ENCODE measurements around the gene ASB7.

Gene ASB7

DNA sequence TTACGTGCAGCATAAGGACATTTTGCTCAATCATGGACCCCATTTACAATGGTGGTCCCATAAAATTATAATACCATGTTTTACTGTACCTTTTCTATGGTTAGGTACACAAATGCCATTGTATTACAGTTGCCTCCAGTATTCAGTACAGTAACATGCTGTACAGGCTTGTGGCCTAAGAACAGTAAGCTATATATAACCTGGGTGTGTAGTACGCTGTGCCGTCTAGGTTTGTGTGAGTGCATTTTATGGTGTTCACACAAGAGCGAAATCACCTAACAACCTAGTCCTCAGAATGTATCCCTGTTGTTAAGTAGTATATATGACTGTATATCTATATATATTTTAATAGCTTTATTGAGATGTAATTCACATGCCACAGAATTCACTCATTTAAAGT lies 12.5 kb downstream of the ASB7 start:
- H3K27me3 ChIP-seq (ENCODE audit: control insufficient read depth in 5 of 5, insufficient read depth in 4 of 5, low read length in 5 of 5) = no peaks in the 10 kb centered on the region
- peaks cover 25 to 50% (median 30%) of the 10 kb centered on the region in 5 donors for H3K36me3 ChIP-seq (ENCODE audit: control insufficient read depth in 5 of 5, insufficient read depth in 5 of 5, low read length in 5 of 5)

DNA sequence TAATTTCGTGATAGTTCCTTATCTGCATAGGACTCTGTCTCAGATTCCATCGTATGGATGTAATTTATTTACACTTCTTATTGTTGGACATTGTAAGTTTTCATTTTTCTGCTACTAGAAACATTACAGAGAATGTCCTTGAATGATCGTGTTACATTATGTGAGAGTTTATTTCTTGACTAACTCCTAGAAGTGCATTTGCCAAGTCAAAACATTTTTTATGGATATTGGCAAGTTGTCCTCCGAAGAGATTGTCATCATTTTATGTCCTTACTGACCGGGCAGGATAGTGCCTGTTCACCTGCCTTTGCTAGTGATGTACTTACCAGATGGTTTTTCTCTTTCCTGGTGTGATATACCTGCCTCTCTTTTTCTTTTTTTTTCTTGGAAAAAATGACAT lies 13.4 kb downstream of the ASB7 start:
- H3K9ac ChIP-seq (ENCODE audit: low read length in 5 of 5) = no peak overlapping the region
- H3K9me3 ChIP-seq (ENCODE audit: control insufficient read depth in 5 of 5, low read length in 5 of 5) = no peaks in the 10 kb centered on the region
- H3K36me3 ChIP-seq (ENCODE audit: control insufficient read depth in 5 of 5, insufficient read depth in 5 of 5, low read length in 5 of 5) = peaks cover 24 to 48% (median 27%) of the 10 kb centered on the region in 5 donors
- no peak overlapping the region for H3K27ac ChIP-seq (ENCODE audit: low read depth, low read length)
- H3K4me1 ChIP-seq (ENCODE audit: control insufficient read depth in 5 of 5, insufficient read depth in 5 of 5, low read length in 5 of 5) = no peaks in the 10 kb centered on the region
- H3K27me3 ChIP-seq (ENCODE audit: control insufficient read depth in 5 of 5, insufficient read depth in 4 of 5, low read length in 5 of 5) = no peaks in the 10 kb centered on the region
- no peak overlapping the region for H3K4me3 ChIP-seq (ENCODE audit: low read depth in 1 of 5, low read length in 5 of 5)

More for the DNA sequence above, 12.5 kb downstream of the ASB7 start:
- H3K4me1 ChIP-seq (ENCODE audit: control insufficient read depth in 5 of 5, insufficient read depth in 5 of 5, low read length in 5 of 5) = no peaks in the 10 kb centered on the region
- H3K4me3 ChIP-seq (ENCODE audit: low read depth in 1 of 5, low read length in 5 of 5) = no peak overlapping the region
- no peaks in the 10 kb centered on the region for H3K9me3 ChIP-seq (ENCODE audit: control insufficient read depth in 5 of 5, low read length in 5 of 5)
- H3K9ac ChIP-seq (ENCODE audit: low read length in 5 of 5) = no peak overlapping the region
- no peak overlapping the region for H3K27ac ChIP-seq (ENCODE audit: low read depth, low read length)

DNA sequence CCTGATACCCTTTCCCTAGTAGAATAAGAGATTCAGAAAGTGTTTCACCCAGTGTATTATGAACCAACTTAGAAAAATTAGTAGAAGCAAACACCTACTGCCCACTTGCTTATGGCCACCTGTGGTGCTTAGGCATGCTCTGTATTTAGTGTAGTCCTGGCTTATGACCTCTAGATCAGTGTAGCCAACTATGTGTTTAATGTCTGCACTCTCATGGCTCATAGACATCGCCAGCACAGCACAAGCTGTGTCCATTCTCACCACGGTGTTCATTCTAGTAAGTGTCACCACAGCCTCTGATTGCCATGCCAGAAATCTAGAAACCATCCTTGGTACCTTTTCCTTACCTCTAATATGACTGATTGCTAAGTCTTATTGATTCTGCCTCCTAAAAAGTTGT lies 14.3 kb downstream of the ASB7 start:
- Histone ChIP-seq H3K4me1 (ENCODE audit: control insufficient read depth in 5 of 5, insufficient read depth in 5 of 5, low read length in 5 of 5) (no peaks in the 10 kb centered on the region), H3K4me3 (ENCODE audit: low read depth in 1 of 5, low read length in 5 of 5) (no peak overlapping the region), H3K27ac (ENCODE audit: low read depth, low read length) (no peak overlapping the region), H3K36me3 (ENCODE audit: control insufficient read depth in 5 of 5, insufficient read depth in 5 of 5, low read length in 5 of 5) (peaks cover 24 to 43% (median 27%) of the 10 kb centered on the region in 5 donors), H3K9ac (ENCODE audit: low read length in 5 of 5) (no peak overlapping the region), H3K9me3 (ENCODE audit: control insufficient read depth in 5 of 5, low read length in 5 of 5) (no peaks in the 10 kb centered on the region), H3K27me3 (ENCODE audit: control insufficient read depth in 5 of 5, insufficient read depth in 4 of 5, low read length in 5 of 5) (no peaks in the 10 kb centered on the region)

DNA sequence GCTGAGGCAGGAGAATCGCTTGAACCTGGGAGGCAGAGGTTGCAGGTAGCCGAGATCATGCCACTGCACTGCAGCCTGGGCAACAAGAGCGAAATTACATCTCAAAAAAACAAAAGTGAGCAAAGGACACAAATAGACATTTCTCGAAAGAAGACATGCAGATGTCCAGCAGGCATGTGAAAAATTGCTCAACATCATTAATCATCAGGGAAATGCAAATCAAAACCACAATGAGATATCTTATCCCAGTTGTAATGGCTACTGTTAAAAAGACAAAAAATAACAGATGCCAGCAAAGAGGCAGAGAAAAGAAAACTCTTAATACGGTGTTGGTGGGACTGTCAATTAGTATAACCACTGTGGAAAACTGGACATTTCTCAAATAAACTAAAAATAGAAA lies 20.9 kb downstream of the ASB7 start:
- Histone ChIP-seq H3K9me3 (ENCODE audit: control insufficient read depth in 5 of 5, low read length in 5 of 5) (no peaks in the 10 kb centered on the region), H3K4me3 (ENCODE audit: low read depth in 1 of 5, low read length in 5 of 5) (no peak overlapping the region), H3K4me1 (ENCODE audit: control insufficient read depth in 5 of 5, insufficient read depth in 5 of 5, low read length in 5 of 5) (peaks cover 0 to 2% (median 0%) of the 10 kb centered on the region in 5 donors), H3K36me3 (ENCODE audit: control insufficient read depth in 5 of 5, insufficient read depth in 5 of 5, low read length in 5 of 5) (peaks cover 0 to 10% (median 4%) of the 10 kb centered on the region in 5 donors), H3K27ac (ENCODE audit: low read depth, low read length) (no peak overlapping the region), H3K9ac (ENCODE audit: low read length in 5 of 5) (no peak overlapping the region), H3K27me3 (ENCODE audit: control insufficient read depth in 5 of 5, insufficient read depth in 4 of 5, low read length in 5 of 5) (no peaks in the 10 kb centered on the region)

DNA sequence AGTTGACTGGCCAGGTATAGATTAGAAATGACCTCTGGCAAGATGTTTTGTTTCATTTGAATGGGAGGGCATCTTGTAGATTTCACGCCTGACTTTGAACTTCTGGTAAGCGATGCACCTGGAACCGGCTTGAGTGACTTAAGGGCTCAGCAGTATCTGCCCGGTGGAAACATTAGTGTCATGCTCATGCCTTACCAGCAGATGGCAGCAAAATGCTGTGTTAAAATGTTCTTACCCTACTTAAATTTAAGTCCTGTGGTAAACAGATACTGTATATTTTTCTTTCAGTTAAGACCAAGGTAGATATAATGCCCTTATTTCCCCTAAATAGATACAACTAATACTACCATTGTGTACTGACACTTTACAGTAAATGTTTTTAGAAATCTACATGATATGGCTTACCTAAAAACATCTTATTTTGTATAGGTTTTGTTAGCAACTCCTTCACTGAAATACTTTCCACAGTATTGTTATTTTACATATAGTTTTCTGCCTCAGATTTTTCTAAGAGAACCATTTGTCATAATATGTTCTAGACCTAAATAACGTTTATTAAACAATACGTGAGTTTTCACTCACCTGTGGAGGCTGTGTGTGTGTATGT lies 25.5 kb downstream of the ASB7 start:
- no peak overlapping the region for H3K4me3 ChIP-seq (ENCODE audit: low read depth in 1 of 5, low read length in 5 of 5)
- H3K36me3 ChIP-seq (ENCODE audit: control insufficient read depth in 5 of 5, insufficient read depth in 5 of 5, low read length in 5 of 5) = peaks cover 7 to 32% (median 23%) of the 10 kb centered on the region in 5 donors
- H3K9me3 ChIP-seq (ENCODE audit: control insufficient read depth in 5 of 5, low read length in 5 of 5) = no peaks in the 10 kb centered on the region
- no peak overlapping the region for H3K27ac ChIP-seq (ENCODE audit: low read depth, low read length)
- H3K27me3 ChIP-seq (ENCODE audit: control insufficient read depth in 5 of 5, insufficient read depth in 4 of 5, low read length in 5 of 5) = no peaks in the 10 kb centered on the region
- H3K4me1 ChIP-seq (ENCODE audit: control insufficient read depth in 5 of 5, insufficient read depth in 5 of 5, low read length in 5 of 5) = peaks cover 0 to 2% (median 0%) of the 10 kb centered on the region in 5 donors
- H3K9ac ChIP-seq (ENCODE audit: low read length in 5 of 5) = no peak overlapping the region

DNA sequence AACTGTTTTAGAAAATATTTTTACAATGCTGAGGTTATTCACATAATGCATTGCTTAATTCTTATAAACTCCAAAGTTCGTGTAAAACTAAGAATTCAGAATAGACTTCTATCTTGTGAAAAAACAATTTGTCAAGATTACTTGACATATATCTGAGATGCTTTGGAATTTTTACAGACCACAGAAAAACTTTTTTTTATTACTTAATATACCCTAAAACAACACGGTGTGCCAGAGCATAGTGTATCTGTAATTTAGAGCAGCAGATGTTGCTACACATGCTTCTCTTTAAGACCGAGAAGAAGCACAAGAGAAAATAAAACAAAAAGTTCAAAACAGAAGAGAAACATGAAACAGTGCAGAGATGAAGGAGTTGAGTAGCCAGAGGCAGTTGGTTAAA lies 26.4 kb downstream of the ASB7 start:
- peaks cover 7 to 32% (median 24%) of the 10 kb centered on the region in 5 donors for H3K36me3 ChIP-seq (ENCODE audit: control insufficient read depth in 5 of 5, insufficient read depth in 5 of 5, low read length in 5 of 5)
- H3K27ac ChIP-seq (ENCODE audit: low read depth, low read length) = no peak overlapping the region
- no peaks in the 10 kb centered on the region for H3K4me1 ChIP-seq (ENCODE audit: control insufficient read depth in 5 of 5, insufficient read depth in 5 of 5, low read length in 5 of 5)
- H3K4me3 ChIP-seq (ENCODE audit: low read depth in 1 of 5, low read length in 5 of 5) = no peak overlapping the region
- no peaks in the 10 kb centered on the region for H3K27me3 ChIP-seq (ENCODE audit: control insufficient read depth in 5 of 5, insufficient read depth in 4 of 5, low read length in 5 of 5)
- no peak overlapping the region for H3K9ac ChIP-seq (ENCODE audit: low read length in 5 of 5)
- no peaks in the 10 kb centered on the region for H3K9me3 ChIP-seq (ENCODE audit: control insufficient read depth in 5 of 5, low read length in 5 of 5)

DNA sequence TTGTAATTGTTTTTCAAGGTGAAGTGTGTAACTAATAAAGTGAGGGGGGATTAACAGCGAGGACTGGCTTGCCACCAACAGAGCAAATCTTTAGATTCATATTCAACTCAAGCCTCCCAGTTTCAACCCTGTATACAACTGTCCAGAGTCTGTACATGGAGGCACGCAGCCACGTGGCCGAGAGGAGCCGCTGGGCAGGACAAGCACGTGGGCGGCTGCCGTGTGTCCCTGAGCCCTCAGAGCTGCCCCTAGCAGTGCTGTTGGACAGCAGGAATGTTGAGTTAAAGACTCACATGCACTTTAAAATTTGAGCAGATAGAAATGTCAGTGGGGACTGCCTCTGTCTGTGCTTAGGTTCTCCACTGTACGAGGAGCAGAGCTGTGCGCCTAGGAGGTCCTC lies 29.4 kb downstream of the ASB7 start:
- H3K27ac ChIP-seq (ENCODE audit: low read depth, low read length) = no peak overlapping the region
- H3K4me3 ChIP-seq (ENCODE audit: low read depth in 1 of 5, low read length in 5 of 5) = no peak overlapping the region
- H3K4me1 ChIP-seq (ENCODE audit: control insufficient read depth in 5 of 5, insufficient read depth in 5 of 5, low read length in 5 of 5) = no peaks in the 10 kb centered on the region
- H3K27me3 ChIP-seq (ENCODE audit: control insufficient read depth in 5 of 5, insufficient read depth in 4 of 5, low read length in 5 of 5) = no peaks in the 10 kb centered on the region
- H3K9me3 ChIP-seq (ENCODE audit: control insufficient read depth in 5 of 5, low read length in 5 of 5) = no peaks in the 10 kb centered on the region
- no peak overlapping the region for H3K9ac ChIP-seq (ENCODE audit: low read length in 5 of 5)
- H3K36me3 ChIP-seq (ENCODE audit: control insufficient read depth in 5 of 5, insufficient read depth in 5 of 5, low read length in 5 of 5) = peaks cover 7 to 37% (median 24%) of the 10 kb centered on the region in 5 donors

DNA sequence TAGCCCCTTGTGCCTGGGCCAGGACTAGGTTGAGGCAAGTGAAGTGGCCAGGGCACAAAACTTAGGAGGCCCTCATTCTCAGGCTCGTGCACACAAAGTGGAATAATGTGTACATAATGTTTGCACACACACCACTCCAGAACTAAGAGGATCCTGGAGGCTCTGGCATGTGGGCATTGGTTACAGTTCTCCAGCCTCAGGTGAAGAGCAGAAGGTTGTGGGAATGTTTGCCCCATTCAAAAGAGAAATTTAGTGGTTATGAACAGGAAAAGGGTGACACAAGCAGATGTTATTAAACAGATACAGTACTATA lies 31.3 kb downstream of the ASB7 start:
- H3K27ac ChIP-seq (ENCODE audit: low read depth, low read length) = no peak overlapping the region
- peaks cover 7 to 37% (median 24%) of the 10 kb centered on the region in 5 donors for H3K36me3 ChIP-seq (ENCODE audit: control insufficient read depth in 5 of 5, insufficient read depth in 5 of 5, low read length in 5 of 5)

DNA sequence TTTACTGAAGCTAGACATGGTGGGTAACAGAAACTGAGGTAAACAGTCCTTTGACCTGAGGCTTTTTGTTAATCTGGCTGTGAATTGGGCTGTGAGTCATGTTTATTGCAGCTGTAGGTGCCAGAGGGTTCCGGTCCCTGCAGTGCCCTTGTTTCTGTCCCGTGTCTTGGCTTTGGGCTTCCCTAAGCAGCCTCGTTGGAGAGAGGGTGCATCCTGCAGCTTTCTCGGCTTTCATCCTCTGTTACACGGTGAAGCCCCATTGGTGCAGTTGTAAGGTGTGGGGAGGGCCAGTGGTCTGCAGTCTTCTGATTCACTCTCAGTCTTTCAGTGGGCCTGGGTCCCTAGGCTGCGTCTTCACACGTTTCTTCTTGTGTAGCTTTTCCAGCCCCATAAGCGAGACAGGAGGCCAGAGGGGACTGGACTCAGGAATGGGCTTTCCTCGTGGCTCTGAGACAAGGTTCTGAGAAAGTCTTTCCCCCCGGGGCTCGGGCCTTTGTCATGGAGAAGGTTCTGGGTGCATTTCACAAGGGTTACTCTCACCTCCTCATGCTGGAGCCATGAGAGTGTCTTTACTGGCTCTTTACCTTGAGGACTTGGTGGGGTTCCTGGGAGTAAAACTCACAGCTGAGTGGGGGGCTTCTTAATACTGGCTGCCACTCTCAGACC lies 33.1 kb downstream of the ASB7 start:
- Histone ChIP-seq H3K27me3 (ENCODE audit: control insufficient read depth in 5 of 5, insufficient read depth in 4 of 5, low read length in 5 of 5) (no peaks in the 10 kb centered on the region), H3K27ac (ENCODE audit: low read depth, low read length) (no peak overlapping the region), H3K4me3 (ENCODE audit: low read depth in 1 of 5, low read length in 5 of 5) (no peak overlapping the region), H3K9me3 (ENCODE audit: control insufficient read depth in 5 of 5, low read length in 5 of 5) (no peaks in the 10 kb centered on the region), H3K36me3 (ENCODE audit: control insufficient read depth in 5 of 5, insufficient read depth in 5 of 5, low read length in 5 of 5) (peaks cover 0 to 24% (median 15%) of the 10 kb centered on the region in 5 donors), H3K9ac (ENCODE audit: low read length in 5 of 5) (no peak overlapping the region), H3K4me1 (ENCODE audit: control insufficient read depth in 5 of 5, insufficient read depth in 5 of 5, low read length in 5 of 5) (no peaks in the 10 kb centered on the region)

More for the DNA sequence above, 31.3 kb downstream of the ASB7 start:
- Histone ChIP-seq H3K4me1 (ENCODE audit: control insufficient read depth in 5 of 5, insufficient read depth in 5 of 5, low read length in 5 of 5) (no peaks in the 10 kb centered on the region), H3K9me3 (ENCODE audit: control insufficient read depth in 5 of 5, low read length in 5 of 5) (no peaks in the 10 kb centered on the region), H3K4me3 (ENCODE audit: low read depth in 1 of 5, low read length in 5 of 5) (no peak overlapping the region), H3K27me3 (ENCODE audit: control insufficient read depth in 5 of 5, insufficient read depth in 4 of 5, low read length in 5 of 5) (no peaks in the 10 kb centered on the region), H3K9ac (ENCODE audit: low read length in 5 of 5) (no peak overlapping the region)

DNA sequence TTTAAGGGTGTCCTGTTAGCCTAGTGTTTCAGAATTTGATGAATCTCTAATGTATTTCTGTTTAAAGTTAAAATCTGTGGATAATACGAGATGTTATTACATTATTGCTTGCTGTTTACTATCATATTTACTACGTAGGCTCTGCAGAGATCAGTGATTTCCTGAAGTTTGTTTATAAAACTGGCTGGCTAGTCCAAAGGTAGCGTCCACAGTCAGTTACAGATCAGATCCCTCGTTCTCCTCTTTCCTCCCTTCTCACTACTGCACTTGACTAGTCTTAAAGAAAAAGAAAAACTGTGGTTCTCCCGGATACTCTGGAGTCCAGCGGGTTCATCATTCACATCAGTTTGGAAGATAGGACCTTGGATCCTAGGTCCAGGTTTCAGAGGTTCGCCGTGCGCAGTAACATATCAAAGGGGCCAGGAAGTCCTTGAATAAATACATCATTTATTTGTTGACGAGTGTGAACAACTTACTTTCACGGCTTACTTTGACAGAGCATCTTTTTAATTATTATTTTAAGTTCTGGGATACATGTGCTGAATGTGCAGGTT lies 35.9 kb downstream of the ASB7 start:
- no peak overlapping the region for H3K4me3 ChIP-seq (ENCODE audit: low read depth in 1 of 5, low read length in 5 of 5)
- peaks cover 0 to 7% (median 4%) of the 10 kb centered on the region in 5 donors for H3K4me1 ChIP-seq (ENCODE audit: control insufficient read depth in 5 of 5, insufficient read depth in 5 of 5, low read length in 5 of 5)
- H3K27ac ChIP-seq (ENCODE audit: low read depth, low read length) = no peak overlapping the region
- no peaks in the 10 kb centered on the region for H3K9me3 ChIP-seq (ENCODE audit: control insufficient read depth in 5 of 5, low read length in 5 of 5)
- H3K27me3 ChIP-seq (ENCODE audit: control insufficient read depth in 5 of 5, insufficient read depth in 4 of 5, low read length in 5 of 5) = no peaks in the 10 kb centered on the region
- H3K9ac ChIP-seq (ENCODE audit: low read length in 5 of 5) = no peak overlapping the region
- H3K36me3 ChIP-seq (ENCODE audit: control insufficient read depth in 5 of 5, insufficient read depth in 5 of 5, low read length in 5 of 5) = peaks cover 0 to 5% (median 0%) of the 10 kb centered on the region in 5 donors

Measured in subcutaneous abdominal adipose tissue (tissue), 5 donors.